ENCODE measurements around the gene CTSA.
A peak's percentile ranks its signal among the peaks of the same experiment; 100 is the strongest.

CTSA gene

DNA sequence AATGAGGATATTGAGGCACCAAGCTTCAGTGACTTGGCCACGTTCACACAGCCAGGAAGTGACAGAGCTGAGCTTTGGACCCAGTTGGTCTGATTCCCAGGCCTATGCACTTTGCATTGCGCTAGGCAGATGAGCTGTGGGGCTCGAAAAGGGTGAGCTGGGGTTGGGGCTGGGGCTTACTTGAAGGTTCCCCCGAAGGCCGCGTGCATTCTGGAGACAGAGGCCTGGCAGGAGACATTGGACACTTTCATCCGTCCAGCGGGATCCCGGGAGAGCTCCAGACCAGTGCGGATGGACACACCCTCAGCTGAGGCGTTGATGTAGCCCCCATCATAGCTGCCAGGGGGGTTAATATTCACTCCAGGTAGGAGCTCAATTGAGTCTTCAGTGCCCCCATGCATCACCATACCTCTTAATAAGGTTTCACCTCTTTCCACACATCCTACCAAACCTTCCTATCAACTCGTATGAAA is 18.2 kb downstream of the CTSA start:
- no peak for DNase-seq

DNA sequence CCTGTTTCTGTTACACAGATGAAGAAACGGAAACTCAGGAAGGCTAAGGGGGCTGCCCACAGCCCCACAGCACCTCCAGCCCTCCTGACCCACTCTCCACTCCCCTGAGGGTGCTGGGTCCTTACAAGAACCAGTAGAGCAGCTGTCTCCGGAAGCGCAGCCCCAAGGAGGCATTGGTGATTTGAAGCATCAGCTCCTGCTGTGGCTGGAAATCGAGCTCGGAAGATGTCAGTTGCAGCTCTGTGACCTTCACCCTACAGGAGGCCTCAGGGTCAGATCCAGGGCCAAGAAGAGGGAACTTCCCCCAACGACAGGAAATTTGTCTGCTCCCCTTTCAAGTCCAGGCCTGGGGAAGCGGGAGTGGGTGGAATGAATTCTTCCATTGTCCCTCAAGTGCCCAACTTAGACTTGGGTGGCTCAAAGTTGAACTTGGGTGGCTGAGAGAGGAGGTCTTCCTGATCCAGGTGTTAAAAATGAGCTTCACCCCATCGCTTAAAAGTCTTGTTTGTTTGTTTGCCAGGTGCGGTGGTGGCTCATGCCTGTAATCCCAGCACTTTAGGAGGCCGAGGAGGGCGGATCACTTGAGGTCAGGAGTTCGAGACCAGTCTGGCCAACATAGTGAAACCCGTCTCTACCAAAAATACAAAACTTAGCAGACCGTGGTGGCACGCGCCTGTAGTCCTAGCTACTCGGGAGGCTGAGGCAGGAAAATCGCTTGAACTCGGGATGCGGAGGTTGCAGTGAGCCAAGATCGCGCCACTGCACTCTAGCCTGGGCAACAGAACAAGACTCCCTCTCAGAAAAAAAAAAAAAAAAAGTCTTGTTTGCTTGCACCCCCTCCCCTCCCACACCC is 18.9 kb downstream of the CTSA start:
- Histone ChIP-seq H3K4me3 (ENCODE audit: low read depth, low read length) (peak overlapping the region; percentile 17), H3K27me3 (no peaks in the 10 kb centered on the region), H3K36me3 (peaks cover 10% of the 10 kb centered on the region), H3K9me3 (no peaks in the 10 kb centered on the region), H3K4me1 (no peaks in the 10 kb centered on the region)
- DNase-seq = no peak
- TF ChIP-seq, protein P1, sequence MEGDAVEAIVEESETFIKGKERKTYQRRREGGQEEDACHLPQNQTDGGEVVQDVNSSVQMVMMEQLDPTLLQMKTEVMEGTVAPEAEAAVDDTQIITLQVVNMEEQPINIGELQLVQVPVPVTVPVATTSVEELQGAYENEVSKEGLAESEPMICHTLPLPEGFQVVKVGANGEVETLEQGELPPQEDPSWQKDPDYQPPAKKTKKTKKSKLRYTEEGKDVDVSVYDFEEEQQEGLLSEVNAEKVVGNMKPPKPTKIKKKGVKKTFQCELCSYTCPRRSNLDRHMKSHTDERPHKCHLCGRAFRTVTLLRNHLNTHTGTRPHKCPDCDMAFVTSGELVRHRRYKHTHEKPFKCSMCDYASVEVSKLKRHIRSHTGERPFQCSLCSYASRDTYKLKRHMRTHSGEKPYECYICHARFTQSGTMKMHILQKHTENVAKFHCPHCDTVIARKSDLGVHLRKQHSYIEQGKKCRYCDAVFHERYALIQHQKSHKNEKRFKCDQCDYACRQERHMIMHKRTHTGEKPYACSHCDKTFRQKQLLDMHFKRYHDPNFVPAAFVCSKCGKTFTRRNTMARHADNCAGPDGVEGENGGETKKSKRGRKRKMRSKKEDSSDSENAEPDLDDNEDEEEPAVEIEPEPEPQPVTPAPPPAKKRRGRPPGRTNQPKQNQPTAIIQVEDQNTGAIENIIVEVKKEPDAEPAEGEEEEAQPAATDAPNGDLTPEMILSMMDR (IDR thresholded peaks at IDR 0.05; ENCODE audit: low read depth, low read length) = no peak

More for the DNA sequence above, 18.2 kb downstream of the CTSA start:
- Histone ChIP-seq H3K36me3 (peaks cover 12% of the 10 kb centered on the region), H3K27me3 (no peaks in the 10 kb centered on the region), H3K4me3 (ENCODE audit: low read depth, low read length) (no peak overlapping the region), H3K4me1 (no peaks in the 10 kb centered on the region), H3K9me3 (no peaks in the 10 kb centered on the region)
- TF ChIP-seq, protein P1 (IDR thresholded peaks at IDR 0.05; ENCODE audit: low read depth, low read length) = no peak

DNA sequence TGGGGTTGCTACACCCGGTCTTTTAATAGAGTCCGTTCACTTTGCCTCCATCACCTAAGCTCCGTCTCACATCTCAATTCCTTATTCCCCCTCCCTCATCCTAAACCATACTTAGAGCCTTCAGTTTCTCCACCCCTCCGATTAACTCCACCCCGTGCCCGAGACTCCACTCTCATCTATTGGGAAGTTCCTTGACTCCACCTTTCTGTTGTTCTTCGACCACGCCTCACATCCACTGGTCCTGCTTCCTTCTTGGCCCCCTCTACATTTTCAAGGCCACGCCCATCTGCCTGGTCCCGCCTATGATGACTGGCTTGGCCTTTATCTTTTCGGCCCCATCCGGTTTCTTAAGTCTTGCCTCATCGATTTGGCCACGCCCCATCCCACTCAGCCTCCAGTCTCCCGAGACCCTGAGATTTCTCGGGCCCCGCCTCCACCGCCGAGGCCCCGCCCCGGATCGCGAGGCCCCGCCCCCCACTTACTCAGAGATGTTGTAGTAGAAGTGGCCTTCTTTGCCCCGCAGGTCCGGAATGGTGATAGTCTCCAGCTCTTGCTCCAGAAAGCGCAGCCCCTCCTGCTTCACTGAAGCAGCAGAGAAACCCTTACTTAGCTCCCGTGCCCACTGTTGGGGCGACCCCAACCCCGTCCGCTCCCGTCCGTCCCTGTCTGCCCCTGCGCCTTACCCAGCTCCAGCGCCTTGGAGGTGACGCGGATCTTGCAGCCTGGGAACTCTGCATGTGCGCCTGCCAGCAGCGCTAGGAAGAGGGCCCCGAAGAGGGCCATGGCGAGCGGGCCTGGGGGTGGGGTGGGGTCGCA is 19.7 kb downstream of the CTSA start:
- Histone ChIP-seq H3K36me3 (peaks cover 10% of the 10 kb centered on the region), H3K4me3 (ENCODE audit: low read depth, low read length) (peak overlapping the region; percentile 69), H3K4me1 (no peaks in the 10 kb centered on the region), H3K9me3 (no peaks in the 10 kb centered on the region), H3K27me3 (no peaks in the 10 kb centered on the region)
- DNase-seq = peak; percentile 99
- TF ChIP-seq, protein P1 (IDR thresholded peaks at IDR 0.05; ENCODE audit: low read depth, low read length) = no peak

DNA sequence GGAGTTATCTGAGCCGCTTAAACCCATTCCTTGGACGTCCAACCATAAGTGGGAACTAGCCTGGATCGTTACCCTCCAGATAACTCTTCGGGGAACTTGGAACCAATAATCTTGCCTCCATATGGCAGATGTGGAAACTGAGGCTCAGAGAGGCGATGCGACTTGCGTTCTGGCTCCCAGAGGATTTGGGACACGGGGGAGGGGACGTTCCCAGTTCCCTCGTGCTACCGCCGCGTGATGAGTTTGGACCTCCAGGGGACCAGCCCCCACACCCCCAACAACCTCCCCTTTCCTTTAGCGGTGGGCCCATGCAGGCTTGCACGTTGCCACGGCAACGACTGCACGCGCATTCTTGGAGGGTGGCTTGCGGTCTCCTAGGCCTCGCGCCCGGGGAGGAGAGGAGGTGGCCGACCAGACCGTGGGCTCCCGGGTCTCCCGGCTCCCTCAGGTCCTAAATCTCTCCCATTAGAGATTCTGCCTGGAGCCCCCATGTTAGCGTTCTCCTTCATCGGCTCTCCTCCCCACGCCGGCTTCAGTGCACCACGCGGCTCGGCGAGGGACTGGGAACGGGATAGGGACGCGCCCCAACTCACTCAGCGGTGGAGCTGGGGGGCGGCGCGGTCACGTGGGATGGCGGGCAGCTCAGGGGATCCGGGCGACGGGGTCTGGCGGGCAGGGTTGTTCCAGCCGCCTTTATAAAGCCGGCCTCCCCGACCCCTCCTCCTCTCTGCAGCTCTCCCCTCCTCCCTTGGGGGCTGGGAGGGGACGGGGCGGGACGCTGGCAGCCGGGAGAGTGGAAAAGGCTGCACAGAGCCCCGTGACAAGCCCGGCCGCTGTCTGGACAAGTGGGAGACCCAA is 20.6 kb downstream of the CTSA start, which contains the start of gene PLTP:
Gene PLTP, minus strand, starts transcription at position 670 of the 858 bp plus-strand sequence. CDS start 703 bp downstream, outside the sequence.
- DNase-seq = peak; percentile 87

DNA sequence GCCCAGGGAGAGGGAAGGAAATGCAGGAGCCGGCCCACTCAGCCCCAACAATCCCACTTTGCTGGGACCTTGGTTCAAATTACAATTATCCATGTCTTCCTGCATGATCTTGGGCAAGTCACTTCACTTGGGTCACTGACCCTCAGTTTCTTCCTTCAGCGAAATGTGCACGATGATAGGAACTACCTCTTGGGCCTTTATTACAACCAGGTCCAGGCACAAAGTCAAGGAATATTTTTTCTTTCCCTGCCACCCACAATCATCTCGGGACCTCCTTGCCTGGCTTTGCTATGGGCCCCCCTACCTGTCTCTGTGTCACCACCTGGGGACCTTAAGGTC is 21.2 kb downstream of the CTSA start:
- TF ChIP-seq, protein P1 (IDR thresholded peaks at IDR 0.05; ENCODE audit: low read depth, low read length) = no peak
- no peak for DNase-seq
- Histone ChIP-seq H3K4me3 (ENCODE audit: low read depth, low read length) (peak overlapping the region; percentile 69), H3K27me3 (no peaks in the 10 kb centered on the region), H3K9me3 (no peaks in the 10 kb centered on the region), H3K36me3 (peaks cover 10% of the 10 kb centered on the region), H3K4me1 (no peaks in the 10 kb centered on the region)

More for the DNA sequence above, 20.6 kb downstream of the CTSA start, which contains the start of gene PLTP:
- H3K4me3 ChIP-seq (ENCODE audit: low read depth, low read length) = peak within 1 kb of the TSS; percentile 69
- TF ChIP-seq, protein P1 (IDR thresholded peaks at IDR 0.05; ENCODE audit: low read depth, low read length) = no peak
- no peaks in the 10 kb centered on the region for H3K9me3 ChIP-seq
- H3K27me3 ChIP-seq = no peaks in the 10 kb centered on the region
- H3K36me3 ChIP-seq = peaks cover 10% of the 10 kb centered on the region
- no peaks in the 10 kb centered on the region for H3K4me1 ChIP-seq
